ENCODE results near the gene HTT. TPM values are rescaled to one million over a fixed set of nuclear protein-coding genes. Genes with fewer than 3 reads are reported as not detected.

Gene HTT
- polyA plus RNA-seq, 1 donor (not counting 4 experiments of a cell fraction or from before 2014, with no cell fraction given) = 16.2 TPM

GRCh38 chr4:3223956-3224748 is 149.7 kb downstream of the HTT start:
- H3K4me3 ChIP-seq (ENCODE audit: control insufficient read depth in 2 of 3, extremely low read depth in 1 of 3, insufficient read depth in 2 of 3, low read depth in 1 of 3, low read length in 3 of 3) = no peak overlapping the region
- H3K4me1 ChIP-seq (ENCODE audit: control insufficient read depth, extremely low read depth, insufficient read depth, low read length) = no peaks in the 10 kb centered on the region
- no peaks in the 10 kb centered on the region for H3K79me2 ChIP-seq (ENCODE audit: control insufficient read depth, insufficient read depth, low read length)
- no peaks in the 10 kb centered on the region for H3K9me3 ChIP-seq (ENCODE audit: control insufficient read depth, low read depth, low read length)
- H2AFZ ChIP-seq (ENCODE audit: control insufficient read depth, low read length) = no peak overlapping the region
- FAIRE-seq (no peak), DNase-seq (ENCODE audit: low read depth, low spot score) (no peak)
- H4K20me1 ChIP-seq (ENCODE audit: control insufficient read depth, extremely low read depth, insufficient read depth, low read length) = no peaks in the 10 kb centered on the region
- peaks cover 36% of the 10 kb centered on the region in 2 experiments for H3K36me3 ChIP-seq (ENCODE audit: control insufficient read depth in 2 of 2, extremely low read depth in 1 of 2, insufficient read depth in 2 of 2, low read length in 2 of 2)
- H3K4me2 ChIP-seq (ENCODE audit: control insufficient read depth, extremely low read depth, insufficient read depth, low read depth, low read length) = no peak overlapping the region
- no peaks in the 10 kb centered on the region for H3K9me1 ChIP-seq (ENCODE audit: control insufficient read depth, extremely low read depth, insufficient read depth, low read length)
- no peaks in the 10 kb centered on the region for H3K27me3 ChIP-seq (ENCODE audit: control insufficient read depth, extremely low read depth, insufficient read depth, low read length)
- TF ChIP-seq EZH2 (IDR thresholded peaks at IDR 0.05; ENCODE audit: low read length) = no peak
- TF ChIP-seq CTCF (optimal IDR thresholded peaks at IDR 0.05 in 1 of 3, IDR thresholded peaks at IDR 0.05 in 1 of 3, conservative IDR thresholded peaks at IDR 0.05 in 1 of 3; ENCODE audit: extremely low read depth in 1 of 3, insufficient read depth in 2 of 3, low read length in 3 of 3) = no peak
- no peak overlapping the region for H3K27ac ChIP-seq (ENCODE audit: control insufficient read depth, insufficient read depth, low read length)
- dilution Hi-C loops (cut with MboI; ENCODE audit: extremely low pct_ligation_motif_present, low sequenced_read_pairs) = no loop called here
- no peak overlapping the region for H3K9ac ChIP-seq (ENCODE audit: control insufficient read depth, extremely low read depth, insufficient read depth, low read length)

- no peaks in the 10 kb centered on the region for H4K20me1 ChIP-seq (ENCODE audit: control insufficient read depth, extremely low read depth, insufficient read depth, low read length)
- H3K27ac ChIP-seq (ENCODE audit: control insufficient read depth, insufficient read depth, low read length) = no peak overlapping the region
- H3K4me2 ChIP-seq (ENCODE audit: control insufficient read depth, extremely low read depth, insufficient read depth, low read depth, low read length) = no peak overlapping the region
- H3K9me1 ChIP-seq (ENCODE audit: control insufficient read depth, extremely low read depth, insufficient read depth, low read length) = no peaks in the 10 kb centered on the region
- H3K4me3 ChIP-seq (ENCODE audit: control insufficient read depth in 2 of 3, extremely low read depth in 1 of 3, insufficient read depth in 2 of 3, low read depth in 1 of 3, low read length in 3 of 3) = no peak overlapping the region
- H3K36me3 ChIP-seq (ENCODE audit: control insufficient read depth in 2 of 2, extremely low read depth in 1 of 2, insufficient read depth in 2 of 2, low read length in 2 of 2) = peaks cover 35 to 43% of the 10 kb centered on the region in 2 experiments
- H2AFZ ChIP-seq (ENCODE audit: control insufficient read depth, low read length) = no peak overlapping the region
- DNase-seq (ENCODE audit: low read depth, low spot score) = no peak
- no peak overlapping the region for H3K9ac ChIP-seq (ENCODE audit: control insufficient read depth, extremely low read depth, insufficient read depth, low read length)
- H3K4me1 ChIP-seq (ENCODE audit: control insufficient read depth, extremely low read depth, insufficient read depth, low read length) = no peaks in the 10 kb centered on the region
- H3K9me3 ChIP-seq (ENCODE audit: control insufficient read depth, low read depth, low read length) = no peaks in the 10 kb centered on the region
- no peaks in the 10 kb centered on the region for H3K27me3 ChIP-seq (ENCODE audit: control insufficient read depth, extremely low read depth, insufficient read depth, low read length)
- no peak for FAIRE-seq
- dilution Hi-C loops (cut with MboI; ENCODE audit: extremely low pct_ligation_motif_present, low sequenced_read_pairs) = no loop called here
- H3K79me2 ChIP-seq (ENCODE audit: control insufficient read depth, insufficient read depth, low read length) = no peaks in the 10 kb centered on the region
- no peak for TF ChIP-seq EZH2 (IDR thresholded peaks at IDR 0.05; ENCODE audit: low read length)
- no peak for TF ChIP-seq CTCF (optimal IDR thresholded peaks at IDR 0.05 in 1 of 3, IDR thresholded peaks at IDR 0.05 in 1 of 3, conservative IDR thresholded peaks at IDR 0.05 in 1 of 3; ENCODE audit: extremely low read depth in 1 of 3, insufficient read depth in 2 of 3, low read length in 3 of 3)
Observed at GRCh38 chr4:3225071-3225850, 150.8 kb downstream of the HTT start.
